Measurements from ENCODE around the gene DEPDC7.
"Not testable (repeated sequence)": the region's sequence is repeated elsewhere in the genome, so short reads cannot be mapped to it uniquely, and the experiment has no call there.

Gene DEPDC7

DNA sequence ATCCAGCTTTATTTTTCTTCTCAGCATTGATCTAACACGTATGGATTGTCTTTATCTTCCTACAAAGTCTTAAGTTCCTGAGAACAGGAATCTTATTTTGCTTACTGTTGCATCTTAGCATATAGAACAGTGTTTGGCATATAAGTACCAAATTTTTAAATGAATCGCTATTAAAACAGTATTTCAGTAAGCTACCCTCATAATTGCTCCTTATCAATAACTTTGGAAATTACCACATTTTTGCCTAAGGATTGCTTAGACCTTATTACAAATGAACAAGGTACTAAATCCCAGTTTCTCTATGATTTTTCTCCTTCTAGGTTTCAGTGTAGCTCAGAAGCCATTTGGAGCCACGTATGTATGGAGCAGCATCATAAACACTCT, 9.7 kb downstream of the DEPDC7 start:
- no peak for DNase-seq (ENCODE audit: low spot score)

DNA sequence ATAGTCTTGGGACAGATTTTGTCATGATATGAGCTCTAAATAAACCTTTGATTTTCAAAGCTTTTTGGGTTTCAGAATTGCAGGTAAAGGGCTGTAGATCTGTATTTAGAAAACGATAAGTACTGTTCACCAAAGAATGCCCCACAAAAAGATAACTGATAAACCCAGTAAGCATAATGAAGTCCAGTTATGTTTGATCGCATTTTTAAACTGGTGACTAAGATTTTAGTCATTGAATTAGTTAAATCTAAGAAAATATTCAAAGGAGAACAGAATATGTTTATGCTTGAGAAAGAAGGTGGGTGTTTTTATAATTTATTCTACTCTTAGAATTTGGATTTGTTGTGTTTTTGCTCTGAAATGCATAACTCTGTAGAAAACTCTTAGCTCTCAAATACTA, 11.6 kb downstream of the DEPDC7 start:
- DNase-seq (ENCODE audit: low spot score), result no peak

DNA sequence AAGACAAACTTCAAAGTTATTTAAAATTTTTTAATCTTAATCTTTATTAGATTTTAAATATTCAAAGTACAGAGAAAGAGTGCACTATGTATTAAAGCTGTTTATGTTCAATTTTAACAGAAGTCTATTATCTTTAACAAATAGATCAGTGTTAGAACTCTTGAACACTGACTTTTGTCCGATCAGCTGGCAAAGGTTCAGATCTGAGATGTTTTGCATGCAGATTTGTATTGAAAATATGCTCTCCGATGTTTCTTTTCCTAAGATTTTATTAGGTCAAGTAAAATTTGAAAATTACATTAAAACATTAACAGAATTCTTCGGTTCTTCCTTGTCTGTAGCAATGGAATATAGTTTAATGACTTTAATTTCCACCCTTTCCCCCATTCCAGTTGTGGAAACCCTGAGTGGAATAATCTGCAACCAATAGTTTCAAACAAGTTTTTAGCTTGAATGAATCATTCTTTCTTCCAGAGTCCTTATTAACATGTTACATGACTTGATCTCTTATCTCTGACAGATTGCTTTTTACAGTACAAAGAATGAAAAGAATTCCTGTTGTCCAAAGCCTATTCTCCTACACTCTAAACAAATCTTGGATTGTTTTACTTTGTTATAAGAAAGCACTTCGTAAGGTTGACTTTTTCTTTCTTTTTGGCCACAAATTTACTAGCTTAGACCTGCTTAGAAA, 12.3 kb downstream of the DEPDC7 start:
- no peak for DNase-seq (ENCODE audit: low spot score)

DNA sequence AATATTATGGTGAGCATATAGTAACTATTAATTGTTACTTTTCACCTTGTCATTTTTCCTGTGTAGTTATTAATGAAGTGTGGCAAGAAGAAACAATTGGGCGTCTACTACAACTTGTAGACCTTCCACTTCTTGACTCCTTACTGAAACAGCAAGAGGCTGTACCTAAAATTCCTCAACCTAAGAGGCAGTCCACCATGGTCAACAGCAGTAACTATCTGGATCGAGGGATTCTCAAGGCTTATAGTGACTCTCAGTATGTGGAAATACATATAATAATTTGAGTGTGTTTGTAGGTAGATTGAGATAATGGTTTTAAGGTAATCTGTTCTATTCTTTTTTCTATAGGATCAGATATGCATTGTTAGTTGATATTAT, 12.8 kb downstream of the DEPDC7 start:
- DNase-seq (ENCODE audit: low spot score), result no peak

DNA sequence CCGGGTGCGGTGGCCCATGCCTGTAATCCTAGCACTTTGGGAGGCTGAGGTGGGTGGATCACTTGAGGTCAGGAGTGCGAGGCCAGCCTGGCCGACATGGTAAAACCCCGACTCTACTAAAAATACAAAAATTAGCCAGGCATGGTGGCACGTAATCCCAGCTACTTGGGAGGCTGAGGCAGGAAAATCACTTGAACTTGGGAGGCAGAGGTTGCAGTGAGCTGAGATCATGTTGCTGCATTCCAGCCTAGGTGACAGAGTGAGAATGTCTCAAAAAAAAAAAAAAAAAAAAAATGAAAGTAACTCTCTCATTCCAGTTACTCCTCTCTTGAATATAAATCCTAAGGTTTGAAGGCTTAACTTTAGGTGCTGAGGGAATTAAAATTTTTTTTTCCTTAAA, 13.5 kb downstream of the DEPDC7 start:
- not testable (repeated sequence) for DNase-seq (ENCODE audit: low spot score)

DNA sequence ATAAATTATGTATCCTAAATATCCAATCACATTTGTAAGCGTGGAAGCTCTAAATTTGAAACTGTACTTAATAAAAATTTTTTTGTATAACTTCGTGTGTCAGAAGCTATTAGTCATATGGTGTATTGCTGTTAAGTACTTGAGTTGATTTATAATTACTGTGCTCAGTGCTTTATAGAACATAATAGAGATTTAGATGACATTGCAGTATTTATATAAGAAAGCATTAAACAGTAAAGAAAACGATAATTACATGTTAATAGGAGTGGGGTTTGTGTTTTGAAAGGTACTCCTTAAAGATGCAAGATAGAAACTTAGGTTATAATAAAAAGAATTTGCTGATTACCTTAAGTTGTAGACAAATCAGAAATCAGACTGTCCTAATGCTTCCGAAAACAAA, 17.8 kb downstream of the DEPDC7 start:
- DNase-seq (ENCODE audit: low spot score), result no peak

DNA sequence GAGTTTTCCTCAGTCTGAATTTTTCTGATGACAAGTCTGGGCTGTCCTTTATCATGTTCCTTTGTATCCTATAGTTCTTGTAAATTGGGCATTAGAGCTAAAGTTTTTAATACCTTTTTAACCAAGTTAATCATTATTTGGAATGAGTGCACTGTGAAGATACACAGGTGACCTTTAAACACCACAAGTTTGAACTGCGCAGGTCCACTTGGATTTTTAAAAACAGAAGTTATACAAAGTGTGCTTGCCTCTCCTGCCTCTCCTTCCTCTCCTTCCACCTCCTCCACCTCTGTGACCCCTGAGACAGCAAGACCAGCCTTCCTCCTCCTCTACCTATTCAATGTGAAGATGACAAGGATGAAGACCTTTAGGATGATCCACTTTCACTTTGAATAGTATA, 19.3 kb downstream of the DEPDC7 start:
- no peak for DNase-seq (ENCODE audit: low spot score)

DNA sequence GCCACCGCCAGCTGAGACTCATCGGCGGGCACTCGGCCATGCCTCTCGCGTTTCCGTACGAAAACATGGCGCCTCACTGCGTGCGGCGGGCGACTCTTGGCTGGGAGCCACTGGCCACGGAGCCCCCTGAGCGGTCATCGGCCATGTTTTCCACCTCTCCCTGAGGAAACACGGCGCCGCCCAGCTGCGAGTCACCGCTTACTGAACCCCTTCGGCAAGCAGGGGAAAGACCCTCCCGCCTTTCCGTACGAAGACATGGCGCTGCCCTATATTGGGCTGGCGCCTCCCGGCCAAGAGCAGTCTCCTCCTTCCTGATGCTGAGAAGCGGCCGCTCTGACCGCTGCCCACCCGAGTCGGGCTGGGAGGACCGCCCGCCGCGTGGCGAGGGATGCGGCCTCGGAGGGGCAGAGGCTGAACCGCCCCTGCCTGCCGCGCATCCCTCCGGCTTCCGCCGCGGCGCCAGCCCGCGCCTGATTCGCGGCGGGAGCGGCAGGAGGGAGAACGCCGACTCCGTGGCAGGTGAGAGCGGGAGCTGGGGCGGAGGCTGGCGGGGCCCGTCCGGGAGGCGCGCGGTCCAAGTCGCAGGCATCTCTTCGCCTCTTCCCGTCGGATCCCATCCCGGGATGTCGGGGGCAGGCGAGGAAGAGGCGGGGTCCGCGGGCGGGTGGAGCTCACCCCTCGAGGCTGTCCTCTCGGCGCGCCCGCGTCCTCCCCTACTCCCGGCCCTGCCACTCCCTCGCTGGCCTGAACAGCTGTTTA, 23.8 kb downstream of the DEPDC7 start, which contains the start of gene TCP11L1:
TCP11L1 (plus strand) TSS at position 299 of the 759 bp plus-strand sequence. CDS start 4,202 bp downstream, outside the sequence.
- peak; percentile 96 for DNase-seq (ENCODE audit: low spot score)

DNA sequence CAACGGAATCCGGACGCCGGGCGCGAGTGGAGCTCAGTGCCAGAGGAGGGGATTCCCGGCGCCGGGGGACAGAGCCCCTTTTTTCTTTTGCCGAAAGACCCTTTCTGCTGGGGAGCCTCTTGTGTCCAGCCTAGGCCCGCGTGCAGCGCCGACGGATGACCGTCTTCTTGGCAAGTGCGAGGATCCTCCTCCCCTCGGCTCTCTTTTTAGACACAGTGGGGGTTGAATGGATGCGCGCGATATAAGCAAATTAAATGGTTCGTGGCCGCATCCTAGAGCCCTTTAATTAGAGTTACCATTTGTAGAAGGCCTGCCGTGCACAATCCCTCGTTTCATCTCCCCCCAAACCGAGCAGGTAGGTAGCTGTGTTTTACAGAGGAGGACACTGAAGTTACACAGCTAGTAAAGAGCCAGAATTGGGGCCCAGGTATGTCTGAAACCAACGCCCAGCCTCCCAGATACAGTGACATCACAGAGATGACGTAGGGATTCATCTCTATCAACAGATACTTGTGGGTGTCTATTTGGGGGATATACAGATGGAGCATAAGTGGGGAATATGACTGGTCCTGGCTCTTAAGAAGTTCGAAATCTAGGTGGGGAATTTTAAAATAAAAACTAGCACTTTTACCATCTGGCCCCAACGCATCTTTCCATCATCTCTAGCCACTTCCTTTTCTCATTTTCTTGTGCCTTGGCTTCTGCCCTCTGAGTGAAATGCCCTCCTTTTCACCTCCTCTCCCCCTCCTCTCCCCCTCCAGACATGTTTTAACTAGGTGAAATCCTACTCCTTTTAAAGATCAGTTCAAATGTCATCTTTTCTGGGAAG, 24.6 kb downstream of the DEPDC7 start:
- DNase-seq (ENCODE audit: low spot score), result peak; percentile 25

DNA sequence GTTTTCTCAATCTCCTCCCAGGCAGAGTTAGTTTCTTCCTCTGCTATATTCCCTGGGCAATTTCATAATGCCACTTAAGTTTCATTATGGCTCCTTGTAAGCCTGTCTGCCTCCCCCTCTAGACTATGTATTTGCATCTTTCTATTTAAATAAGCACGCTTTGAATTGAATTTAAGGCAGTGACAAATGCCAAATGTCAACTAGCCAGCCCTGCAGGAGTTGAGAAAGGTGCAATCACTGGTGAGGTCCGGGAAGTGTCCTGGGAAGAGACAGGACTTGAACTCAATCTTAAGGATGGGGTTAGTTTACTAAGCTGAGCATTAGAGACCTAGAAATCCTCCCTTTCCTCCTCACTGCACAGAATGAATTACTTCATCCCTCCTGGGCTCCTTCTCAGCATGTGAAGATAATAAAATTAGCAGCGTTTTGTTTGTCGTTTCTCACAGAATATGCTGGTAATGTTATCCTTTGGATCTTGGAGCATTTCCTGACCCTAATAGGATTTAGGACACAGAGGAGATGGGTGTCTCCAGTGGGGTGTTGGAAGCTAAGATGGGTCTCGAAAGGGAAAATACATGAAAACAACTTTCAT, 25.3 kb downstream of the DEPDC7 start:
- no peak for DNase-seq (ENCODE audit: low spot score)

DNA sequence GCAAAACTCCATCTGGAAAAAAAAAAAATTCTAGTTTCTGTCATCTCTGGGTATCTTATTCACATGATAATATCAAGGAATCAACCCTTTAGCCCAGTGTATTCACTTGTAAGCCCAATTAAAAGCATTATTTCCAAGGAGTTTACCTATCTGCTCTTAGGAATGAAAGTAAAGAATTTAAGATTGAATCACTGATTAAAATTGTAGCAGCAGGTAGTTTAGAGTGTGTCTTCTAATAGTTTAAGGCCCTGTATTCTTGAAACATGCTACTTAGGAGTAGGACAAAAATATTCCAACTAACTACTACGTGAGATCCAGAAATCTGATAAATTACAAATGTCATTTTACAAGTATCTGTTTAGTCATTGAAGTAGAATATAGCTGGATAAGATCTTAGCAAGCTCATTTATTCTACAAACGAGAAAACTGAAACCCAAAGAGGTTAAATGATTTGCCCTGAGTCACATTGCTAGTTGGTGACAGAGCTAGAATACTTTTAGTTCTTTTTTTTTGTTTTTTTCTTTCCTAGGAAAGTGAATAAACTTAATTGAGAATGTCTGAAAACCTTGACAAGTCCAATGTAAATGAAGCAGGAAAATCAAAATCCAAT, 27.6 kb downstream of the DEPDC7 start:
- DNase-seq (ENCODE audit: low spot score), result peak; percentile 14

DNA sequence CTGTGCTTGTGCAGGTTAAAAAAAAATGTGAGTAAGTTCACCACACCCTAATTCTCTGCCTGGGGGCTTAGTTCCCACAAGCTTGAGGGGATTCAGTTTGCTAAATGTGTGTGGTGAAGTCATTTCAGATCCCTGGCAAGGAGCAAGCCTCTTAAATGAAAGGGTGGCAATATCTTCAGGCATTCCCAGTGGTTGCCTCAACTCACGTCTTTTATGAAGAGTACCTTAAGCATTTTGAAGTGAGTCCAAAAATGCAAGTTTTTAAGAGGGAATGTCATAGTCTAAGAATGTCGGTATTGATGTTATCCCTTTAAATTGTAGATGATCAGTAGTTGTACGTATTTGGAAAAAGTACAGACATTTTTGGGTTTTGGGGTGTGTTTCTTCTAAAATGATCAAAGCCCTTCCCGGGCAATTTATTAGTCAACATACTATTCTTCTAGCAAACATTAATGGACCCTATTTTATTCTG, 28.6 kb downstream of the DEPDC7 start:
- DNase-seq (ENCODE audit: low spot score), result peak; percentile 62

DNA sequence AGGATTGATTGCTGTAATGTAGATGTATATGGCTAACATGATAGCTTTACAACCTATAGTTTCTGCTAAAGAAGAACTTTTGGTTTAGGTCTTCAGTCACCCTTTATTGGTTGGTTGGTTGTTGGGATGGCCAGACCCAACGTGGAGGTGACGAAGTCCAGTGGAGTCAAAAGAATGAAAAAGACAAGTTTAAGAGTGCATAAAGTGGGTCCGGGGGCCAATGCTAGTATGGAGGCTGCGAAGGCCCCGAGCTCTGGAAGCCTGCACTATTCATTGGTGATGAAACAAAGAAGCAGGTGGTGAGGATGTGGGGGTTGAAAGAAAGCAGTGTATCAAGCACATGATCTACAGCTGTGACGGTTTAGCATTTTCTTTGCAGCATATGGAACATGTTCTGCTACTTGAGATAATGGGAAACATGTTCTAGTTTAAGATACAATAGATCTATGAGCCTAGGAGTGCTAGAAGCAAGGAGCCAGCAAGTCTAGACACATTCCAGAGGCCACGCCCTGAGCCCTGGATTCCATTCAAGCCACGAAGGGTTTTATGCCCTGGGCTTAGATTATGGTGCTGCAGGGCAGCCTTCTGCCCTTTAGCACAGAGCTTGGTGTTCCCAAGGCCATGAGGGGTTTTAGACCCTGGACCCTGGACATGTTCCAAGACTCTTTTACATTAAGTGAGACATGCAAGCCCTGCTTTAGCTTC, 30.0 kb downstream of the DEPDC7 start:
- DNase-seq (ENCODE audit: low spot score), result peak; percentile 20

DNA sequence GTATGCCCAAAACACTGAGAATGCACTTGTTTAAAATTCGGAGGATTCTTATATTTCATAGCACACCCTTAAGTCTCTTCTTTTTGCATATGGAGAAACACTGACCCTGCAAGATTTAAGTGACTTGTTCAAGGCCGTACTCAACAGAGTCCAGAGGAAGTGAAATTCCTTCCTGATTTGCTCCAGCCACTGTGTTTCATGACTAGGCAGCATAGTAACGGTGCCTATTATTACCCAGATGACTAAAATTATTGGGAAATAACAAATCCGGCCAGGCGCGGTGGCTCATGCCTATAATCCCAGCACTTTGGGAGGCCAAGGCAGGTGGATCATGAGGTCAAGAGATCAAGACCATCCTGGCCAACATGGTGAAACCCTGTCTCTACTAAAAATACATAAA, 33.0 kb downstream of the DEPDC7 start:
- DNase-seq (ENCODE audit: low spot score), result not testable (repeated sequence)

DNA sequence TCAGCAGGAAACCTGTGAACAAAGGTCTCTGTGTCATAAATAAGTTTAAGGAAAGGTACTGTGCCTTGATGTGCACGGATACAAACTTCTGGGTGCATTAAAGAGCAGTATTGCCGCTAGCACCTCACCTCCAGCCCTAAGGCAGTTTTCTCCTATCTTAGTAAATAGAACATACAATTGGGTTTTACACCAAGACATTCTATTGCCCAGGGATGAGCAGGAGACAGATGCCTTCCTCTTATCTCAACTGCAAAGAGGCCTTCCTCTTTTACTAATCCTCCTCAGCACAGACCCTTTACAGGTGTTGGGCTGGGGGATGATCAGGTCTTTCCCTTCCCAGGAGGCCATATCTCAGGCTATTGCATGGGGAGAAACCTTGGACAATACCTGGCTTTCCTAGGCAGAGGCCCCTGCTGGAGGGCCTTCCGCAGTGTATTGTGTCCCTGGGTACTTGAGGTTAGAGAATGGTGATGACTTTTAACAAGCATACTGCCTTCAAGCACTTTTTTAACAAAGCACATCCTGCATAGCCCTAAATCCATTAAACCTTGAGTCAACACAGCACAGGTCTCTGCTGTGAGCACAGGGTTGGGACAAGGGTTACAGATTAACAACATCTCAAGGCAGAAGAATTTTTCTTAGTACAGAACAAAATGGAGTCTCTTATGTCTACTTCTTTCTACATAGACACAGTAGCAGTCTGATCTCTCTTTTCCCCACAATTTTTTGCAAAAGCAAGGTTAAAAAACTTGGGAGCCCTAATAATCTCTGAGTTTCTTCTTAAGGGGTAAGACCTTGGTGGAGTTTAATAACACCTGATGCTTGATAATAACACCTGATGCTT, 34.1 kb downstream of the DEPDC7 start:
- DNase-seq (ENCODE audit: low spot score), result peak; percentile 45

DNA sequence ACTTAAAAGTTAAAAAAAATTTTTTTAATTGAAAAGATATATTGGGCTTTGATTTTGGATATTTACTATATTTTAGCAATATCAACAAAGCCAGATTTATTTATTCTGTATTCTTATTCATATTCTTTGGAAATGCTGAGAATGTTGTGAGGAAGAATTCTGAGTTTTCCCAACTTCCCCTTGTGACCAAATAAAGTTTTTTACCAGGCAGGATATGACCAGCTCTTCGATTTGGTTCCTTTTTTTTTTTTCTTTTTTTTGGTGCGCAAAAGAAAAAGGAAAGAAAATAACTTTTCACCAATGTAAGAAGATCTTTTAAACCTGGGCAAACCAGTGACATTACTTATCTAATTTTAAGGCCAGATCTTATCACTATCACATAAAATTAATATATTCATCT, 36.6 kb downstream of the DEPDC7 start:
- DNase-seq (ENCODE audit: low spot score), result no peak

DNA sequence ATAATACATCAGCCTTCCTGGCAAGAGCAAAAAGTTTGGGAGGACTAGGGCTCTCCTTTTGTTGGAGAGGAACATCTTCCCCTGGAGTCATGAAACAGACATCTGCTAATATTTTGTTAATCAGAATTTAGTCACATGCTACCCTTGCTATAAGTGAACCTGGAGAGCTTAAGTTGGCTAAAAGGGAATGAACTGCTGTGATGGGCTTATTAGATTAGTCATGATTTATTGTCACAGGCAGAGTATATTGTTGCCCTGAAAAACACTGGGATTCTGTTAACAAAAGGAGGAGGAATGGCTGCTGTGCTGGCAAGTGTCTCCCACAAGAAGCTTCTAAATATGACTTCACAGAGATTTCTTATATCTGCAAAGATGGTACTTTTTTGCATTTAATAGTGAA, 39.7 kb downstream of the DEPDC7 start:
- no peak for DNase-seq (ENCODE audit: low spot score)

DNA sequence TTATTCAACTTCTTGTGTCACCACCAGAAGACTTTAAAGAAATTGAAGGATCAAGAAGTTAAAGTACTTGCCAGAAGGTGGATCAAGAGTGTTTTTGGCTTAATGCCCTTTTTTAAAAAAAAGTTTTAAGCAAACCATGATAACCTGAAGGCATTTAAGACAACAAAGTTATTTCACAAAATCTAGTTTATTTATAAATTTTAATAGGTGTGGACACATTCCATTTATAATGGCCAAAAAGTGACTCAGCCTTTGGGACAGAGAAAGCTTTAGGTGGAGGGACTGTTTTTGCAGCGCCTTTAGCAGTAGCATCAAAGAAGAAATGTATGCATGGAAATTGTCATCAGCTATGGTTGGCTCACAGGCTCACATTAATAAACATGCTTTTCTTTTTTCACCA, 41.6 kb downstream of the DEPDC7 start:
- DNase-seq (ENCODE audit: low spot score), result no peak

DNA sequence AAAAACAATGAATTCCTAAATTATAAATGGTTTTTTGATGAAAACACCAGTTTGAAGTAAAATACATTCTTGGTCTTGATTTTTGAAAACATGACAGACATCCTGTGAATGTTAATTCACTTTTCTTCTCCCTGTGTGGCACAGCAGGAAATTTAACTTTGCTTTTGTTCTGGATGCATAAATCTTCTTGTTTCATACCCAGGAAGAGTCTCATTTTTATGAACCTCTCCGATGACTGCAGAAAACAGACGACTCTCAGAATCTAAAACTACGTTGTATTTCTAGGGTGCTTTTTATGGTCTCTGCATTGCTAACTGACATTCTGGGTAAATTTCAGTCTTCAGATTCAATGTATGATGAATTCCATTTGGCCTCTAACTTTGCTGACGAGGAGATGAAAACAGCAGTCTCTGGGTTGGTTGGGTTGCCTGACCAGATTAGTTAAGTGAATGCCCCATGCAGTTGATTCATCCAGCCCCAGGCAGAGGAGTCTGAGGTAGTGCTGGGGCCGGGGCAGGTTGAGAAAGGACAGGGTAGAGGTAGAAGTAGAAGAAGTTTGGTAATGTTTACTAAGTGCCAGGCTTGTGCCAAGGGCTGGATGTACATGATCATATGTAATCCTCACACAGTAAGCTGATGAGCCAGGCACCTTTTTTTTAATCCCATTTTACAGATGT, 43.8 kb downstream of the DEPDC7 start:
- no peak for DNase-seq (ENCODE audit: low spot score)

DNA sequence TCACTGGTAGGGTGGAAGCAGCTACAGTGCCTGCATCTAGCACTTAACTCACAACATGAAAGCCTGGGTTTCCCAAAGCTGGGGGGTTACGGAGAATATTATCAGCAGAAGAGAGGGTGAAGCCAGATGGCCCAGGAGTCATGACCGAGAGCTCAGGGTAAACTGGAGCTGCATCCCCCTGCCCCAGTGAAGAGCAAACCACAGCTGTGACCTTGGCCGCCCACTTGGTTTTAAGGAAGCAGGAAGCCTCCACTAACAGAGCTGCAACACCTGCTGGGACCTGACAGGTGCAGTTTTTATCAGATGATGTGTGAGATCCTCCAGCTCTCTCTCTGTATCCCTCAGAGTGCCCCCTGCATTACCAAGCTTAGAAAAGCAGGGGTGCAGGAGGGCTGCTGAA, 44.6 kb downstream of the DEPDC7 start:
- DNase-seq (ENCODE audit: low spot score), result no peak

All from kidney tubule cell (primary cell).